ENCODE data around the gene TSPOAP1.

TSPOAP1 gene

GRCh38 chr17:58276423-58276822 is 52.2 kb downstream of the TSPOAP1 start:
- DNase-seq: no peak

GRCh38 chr17:58275417-58275816 is 53.2 kb downstream of the TSPOAP1 start:
- no peak for DNase-seq

GRCh38 chr17:58273453-58274104 is 55.0 kb downstream of the TSPOAP1 start:
- no peak for DNase-seq

- no peak for DNase-seq
Measured at GRCh38 chr17:58272367-58273280, 56.0 kb downstream of the TSPOAP1 start.

- no peak for DNase-seq
Measured at GRCh38 chr17:58271216-58271931, 57.2 kb downstream of the TSPOAP1 start.

GRCh38 chr17:58270476-58271215 is 57.9 kb downstream of the TSPOAP1 start:
- DNase-seq: no peak

GRCh38 chr17:58269557-58270291 is 58.9 kb downstream of the TSPOAP1 start:
- no peak for DNase-seq

GRCh38 chr17:58268774-58269556 is 59.6 kb downstream of the TSPOAP1 start:
- DNase-seq: no peak

GRCh38 chr17:58268326-58268725 is 60.3 kb downstream of the TSPOAP1 start:
- no peak for DNase-seq

- no peak for DNase-seq
Measured at GRCh38 chr17:58267347-58268324, 61.0 kb downstream of the TSPOAP1 start.

- no peak for DNase-seq
Measured at GRCh38 chr17:58265902-58266875, 62.4 kb downstream of the TSPOAP1 start.

- DNase-seq: no peak
Measured at GRCh38 chr17:58265271-58265670, 63.3 kb downstream of the TSPOAP1 start.

GRCh38 chr17:58264407-58265103 is 64.0 kb downstream of the TSPOAP1 start:
- DNase-seq: no peak

GRCh38 chr17:58263773-58264172 is 64.8 kb downstream of the TSPOAP1 start:
- no peak for DNase-seq

GRCh38 chr17:58262149-58262548 is 66.4 kb downstream of the TSPOAP1 start:
- DNase-seq: no peak

- no peak for DNase-seq
Measured at GRCh38 chr17:58254803-58255202, 73.8 kb downstream of the TSPOAP1 start.

GRCh38 chr17:58253082-58253481 is 75.5 kb downstream of the TSPOAP1 start:
- no peak for DNase-seq

- no peak for DNase-seq
Measured at GRCh38 chr17:58252141-58252540, 76.5 kb downstream of the TSPOAP1 start.
